Measurements from ENCODE around the gene ZNF558.

Gene ZNF558

GRCh38 chr19:8821748-8822241, 10.3 kb downstream of the ZNF558 start:
- Histone ChIP-seq H3K4me3 (replicated peaks; ENCODE audit: insufficient read depth, low read length) (no peak overlapping the region), H3K27me3 (ENCODE audit: insufficient read depth, poor library complexity, severe bottlenecking) (no peaks in the 10 kb centered on the region), H3K27ac (replicated peaks) (no peak overlapping the region)
- no peak for TF ChIP-seq GABPA (IDR thresholded peaks at IDR 0.05; ENCODE audit: low read depth)
- TF ChIP-seq CTCF (IDR thresholded peaks at IDR 0.05; ENCODE audit: insufficient read depth, low read length): no peak
- no peak for TF ChIP-seq POLR2AphosphoS5 (IDR thresholded peaks at IDR 0.05; ENCODE audit: low read depth)
- no peak for TF ChIP-seq REST (IDR thresholded peaks at IDR 0.05; ENCODE audit: insufficient replicate concordance, low read depth)
- TF ChIP-seq SPI1 (IDR thresholded peaks at IDR 0.05; ENCODE audit: borderline replicate concordance, low read depth): no peak
- no peak for DNase-seq (ENCODE audit: low read depth in 1 of 2, low spot score in 1 of 2)

- TF ChIP-seq REST (IDR thresholded peaks at IDR 0.05; ENCODE audit: insufficient replicate concordance, low read depth): no peak
- Histone ChIP-seq H3K27ac (replicated peaks) (no peak overlapping the region), H3K27me3 (ENCODE audit: insufficient read depth, poor library complexity, severe bottlenecking) (no peaks in the 10 kb centered on the region), H3K4me3 (replicated peaks; ENCODE audit: insufficient read depth, low read length) (no peak overlapping the region)
- DNase-seq (ENCODE audit: low read depth in 1 of 2, low spot score in 1 of 2): no peak
Measured at GRCh38 chr19:8820234-8820633, 11.9 kb downstream of the ZNF558 start.

GRCh38 chr19:8815780-8816179, 16.3 kb downstream of the ZNF558 start:
- TF ChIP-seq REST (IDR thresholded peaks at IDR 0.05; ENCODE audit: insufficient replicate concordance, low read depth): no peak
- no peak for TF ChIP-seq POLR2AphosphoS5 (IDR thresholded peaks at IDR 0.05; ENCODE audit: low read depth)
- no peak for TF ChIP-seq SPI1 (IDR thresholded peaks at IDR 0.05; ENCODE audit: borderline replicate concordance, low read depth)
- TF ChIP-seq GABPA (IDR thresholded peaks at IDR 0.05; ENCODE audit: low read depth): no peak
- TF ChIP-seq CTCF (IDR thresholded peaks at IDR 0.05; ENCODE audit: insufficient read depth, low read length): no peak
- DNase-seq (ENCODE audit: low read depth in 1 of 2, low spot score in 1 of 2): no peak
- H3K4me3 ChIP-seq (replicated peaks; ENCODE audit: insufficient read depth, low read length): no peak overlapping the region
- no peak overlapping the region for H3K27ac ChIP-seq (replicated peaks)
- H3K27me3 ChIP-seq (ENCODE audit: insufficient read depth, poor library complexity, severe bottlenecking): no peaks in the 10 kb centered on the region

GRCh38 chr19:8814176-8814575, 17.9 kb downstream of the ZNF558 start:
- H3K27me3 ChIP-seq (ENCODE audit: insufficient read depth, poor library complexity, severe bottlenecking): no peaks in the 10 kb centered on the region
- H3K27ac ChIP-seq (replicated peaks): no peak overlapping the region
- TF ChIP-seq CTCF (IDR thresholded peaks at IDR 0.05; ENCODE audit: insufficient read depth, low read length): no peak
- no peak overlapping the region for H3K4me3 ChIP-seq (replicated peaks; ENCODE audit: insufficient read depth, low read length)
- DNase-seq (ENCODE audit: low read depth in 1 of 2, low spot score in 1 of 2): no peak
